ENCODE data around the gene SPAG7. TPM values are rescaled to one million over a fixed set of nuclear protein-coding genes. Genes with fewer than 3 reads are reported as not detected.

Gene SPAG7
- polyA plus RNA-seq, 6 donors from 2014 or later: 92.4 to 171 (median 104) TPM

DNA sequence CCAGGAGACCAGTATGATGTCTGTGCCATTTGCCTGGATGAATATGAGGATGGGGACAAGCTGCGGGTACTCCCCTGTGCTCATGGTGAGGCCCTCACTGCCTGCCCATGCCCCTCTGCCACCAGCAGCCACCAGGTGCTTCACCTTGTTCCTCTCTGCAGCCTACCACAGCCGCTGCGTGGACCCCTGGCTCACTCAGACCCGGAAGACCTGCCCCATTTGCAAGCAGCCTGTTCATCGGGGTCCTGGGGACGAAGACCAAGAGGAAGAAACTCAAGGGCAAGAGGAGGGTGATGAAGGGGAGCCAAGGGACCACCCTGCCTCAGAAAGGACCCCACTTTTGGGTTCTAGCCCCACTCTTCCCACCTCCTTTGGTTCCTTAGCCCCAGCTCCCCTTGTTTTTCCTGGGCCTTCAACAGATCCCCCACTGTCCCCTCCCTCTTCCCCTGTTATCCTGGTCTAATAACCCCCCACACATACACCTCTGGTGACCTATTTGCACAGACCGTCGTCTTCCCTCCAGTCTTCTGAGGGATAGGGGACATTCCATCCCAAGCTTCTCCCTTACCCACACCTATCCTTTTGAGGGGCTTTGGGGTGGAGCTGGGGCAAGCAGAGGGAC lies 23.0 kb downstream of the SPAG7 start:
- peak overlapping the region; percentile 67 to 98 (median 87) for H3K27ac Mint-ChIP-seq
- H3K27me3 Mint-ChIP-seq: no peaks in the 10 kb centered on the region
- H3K36me3 Mint-ChIP-seq: peaks cover 19 to 46% of the 10 kb centered on the region in 2 donors
- ATAC-seq (ENCODE audit: low read depth in 2 of 2) (no peak), DNase-seq (no peak)
- H3K4me1 Mint-ChIP-seq: peaks cover 67 to 72% (median 68%) of the 10 kb centered on the region in 3 donors
- peak overlapping the region; percentile 71 to 100 (median 98) for H3K4me3 Mint-ChIP-seq
- H3K9me3 Mint-ChIP-seq: no peaks in the 10 kb centered on the region

- Mint-ChIP-seq H3K27me3 (no peaks in the 10 kb centered on the region), H3K9me3 (no peaks in the 10 kb centered on the region), H3K4me1 (peaks cover 68 to 76% (median 71%) of the 10 kb centered on the region in 3 donors), H3K36me3 (peaks cover 19 to 46% of the 10 kb centered on the region in 2 donors), H3K27ac (peak overlapping the region in 5 of 6 donors; percentile 78 to 98 (median 88)), H3K4me3 (peak overlapping the region; percentile 71 to 100 (median 98))
- ATAC-seq (ENCODE audit: low read depth in 2 of 2) (no peak), DNase-seq (peak; percentile 49)
Observed at GRCh38 chr17:4944163-4944553, 23.5 kb downstream of the SPAG7 start.

- H3K36me3 Mint-ChIP-seq: peaks cover 19 to 46% of the 10 kb centered on the region in 2 donors
- H3K4me3 Mint-ChIP-seq: peak overlapping the region in 7 of 8 donors; percentile 22 to 100 (median 98)
- ATAC-seq (ENCODE audit: low read depth in 2 of 2) (no peak), DNase-seq (no peak)
- H3K27me3 Mint-ChIP-seq: no peaks in the 10 kb centered on the region
- peak overlapping the region in 4 of 6 donors; percentile 62 to 96 (median 73) for H3K27ac Mint-ChIP-seq
- H3K9me3 Mint-ChIP-seq: no peaks in the 10 kb centered on the region
- H3K4me1 Mint-ChIP-seq: peaks cover 73 to 86% (median 74%) of the 10 kb centered on the region in 3 donors
Observed at GRCh38 chr17:4942760-4943508, 24.7 kb downstream of the SPAG7 start.

DNA sequence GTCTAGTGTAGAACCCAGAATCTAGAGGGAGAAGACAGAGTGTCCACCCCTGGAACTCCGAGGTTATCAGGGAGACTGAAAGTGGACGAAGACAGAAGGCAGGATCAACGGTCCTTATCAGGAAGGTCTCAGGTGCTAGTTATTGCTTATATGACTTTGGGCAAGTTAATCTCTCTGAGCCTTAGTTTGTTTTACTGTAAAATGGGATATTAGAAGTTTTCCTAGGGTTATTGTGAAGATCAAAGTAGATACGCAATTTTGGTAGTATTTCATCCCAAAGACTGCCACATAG lies 26.4 kb downstream of the SPAG7 start:
- DNase-seq: no peak
- Mint-ChIP-seq H3K4me1 (peaks cover 64 to 83% (median 73%) of the 10 kb centered on the region in 3 donors), H3K27ac (peak overlapping the region in 4 of 6 donors; percentile 27 to 98 (median 97)), H3K9me3 (no peaks in the 10 kb centered on the region), H3K27me3 (no peaks in the 10 kb centered on the region), H3K36me3 (peaks cover 13 to 36% of the 10 kb centered on the region in 2 donors), H3K4me3 (peak overlapping the region; percentile 92 to 99 (median 99))
- ATAC-seq (ENCODE audit: low read depth in 2 of 2): no peak

DNA sequence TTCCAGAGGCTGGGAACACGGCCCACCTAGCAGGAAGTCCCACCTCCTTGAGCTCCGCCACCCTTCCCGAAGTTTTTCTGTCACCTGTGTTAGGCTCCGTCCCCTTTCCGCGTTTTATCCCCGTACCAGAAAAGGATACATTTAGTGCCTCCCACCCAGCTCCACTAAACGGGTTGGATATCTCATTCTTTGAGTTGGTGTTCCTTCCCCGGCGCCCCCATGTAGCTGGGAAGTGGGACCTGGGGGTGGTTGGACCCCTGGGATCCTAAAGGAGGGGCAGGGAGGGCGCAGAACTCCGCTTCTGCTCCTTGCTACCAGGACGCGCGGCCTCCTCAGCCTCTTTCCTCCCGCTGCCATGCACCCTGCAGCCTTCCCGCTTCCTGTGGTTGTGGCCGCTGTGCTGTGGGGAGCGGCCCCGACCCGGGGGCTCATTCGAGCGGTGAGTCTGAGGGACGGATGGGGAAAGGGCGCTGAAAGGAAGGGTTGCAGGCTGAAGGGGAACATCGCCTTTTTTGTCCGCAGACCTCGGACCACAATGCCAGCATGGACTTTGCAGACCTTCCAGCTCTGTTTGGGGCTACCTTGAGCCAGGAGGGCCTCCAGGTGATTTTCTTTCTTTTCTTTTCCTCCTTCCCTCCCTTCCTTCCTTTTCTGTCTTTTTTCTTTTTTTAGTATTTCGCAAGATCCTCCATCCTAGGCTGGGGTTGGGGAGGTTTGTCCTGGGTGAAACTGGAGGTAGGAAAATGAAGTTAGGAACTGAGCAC lies 26.9 kb downstream of the SPAG7 start:
- ATAC-seq (ENCODE audit: low read depth in 2 of 2): no peak
- H3K9me3 Mint-ChIP-seq: no peaks in the 10 kb centered on the region
- H3K27me3 Mint-ChIP-seq: no peaks in the 10 kb centered on the region
- H3K36me3 Mint-ChIP-seq: peaks cover 11 to 34% of the 10 kb centered on the region in 2 donors
- H3K4me3 Mint-ChIP-seq: peak overlapping the region; percentile 92 to 99 (median 99)
- H3K27ac Mint-ChIP-seq: peak overlapping the region; percentile 93 to 98 (median 96)
- no peak for DNase-seq
- H3K4me1 Mint-ChIP-seq: peaks cover 62 to 79% (median 75%) of the 10 kb centered on the region in 3 donors

DNA sequence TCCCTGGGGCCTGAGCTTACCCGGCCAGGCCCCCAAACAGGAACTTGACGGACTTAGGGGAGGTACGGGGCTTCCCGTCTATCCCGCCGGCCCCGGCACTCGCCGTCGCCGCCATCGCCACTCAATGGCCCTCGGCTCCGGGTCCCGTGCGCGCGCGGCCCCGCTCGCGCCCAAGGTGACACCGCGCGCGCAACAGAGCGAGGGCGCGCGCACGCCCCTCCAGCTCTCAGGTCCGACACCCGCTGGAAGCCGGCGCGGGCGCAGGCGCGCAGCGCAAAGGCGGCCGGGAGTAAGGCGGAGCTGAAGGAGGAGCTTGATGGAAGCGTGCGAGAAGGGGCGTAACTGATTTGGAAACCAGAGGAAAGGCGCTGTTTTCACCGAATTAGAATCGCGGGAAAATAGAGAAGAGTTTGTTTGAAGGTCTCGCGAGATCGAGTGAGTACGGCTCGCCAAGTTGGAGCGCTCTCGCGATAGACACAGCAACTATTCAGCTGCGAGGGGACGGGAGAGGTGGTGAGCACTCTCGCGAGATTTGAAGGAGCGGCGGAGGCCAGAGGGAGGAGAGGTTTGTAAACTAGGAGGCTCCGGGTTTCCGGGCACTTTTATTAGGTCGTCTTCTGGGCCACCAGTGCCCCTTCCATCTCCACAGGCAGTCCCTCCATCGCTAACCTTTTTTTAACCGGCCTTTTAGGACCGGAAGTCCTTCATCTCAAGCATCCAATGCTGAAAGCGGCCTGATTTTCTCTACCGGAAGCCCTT lies 27.6 kb downstream of the SPAG7 start, which contains the start of the genes RNF167 and SLC25A11:
Gene RNF167 (plus strand): TSS at position 473 of the 759 bp plus-strand sequence. CDS start 642 bp downstream, outside the sequence.
Gene SLC25A11 (minus strand): TSS at position 251 of the 759 bp plus-strand sequence. CDS start 136 bp downstream, at position 115.
- Mint-ChIP-seq H3K27ac (peak within 1 kb of the TSS; percentile 93 to 98 (median 96)), H3K4me3 (peak within 1 kb of the TSS; percentile 92 to 99 (median 99)), H3K36me3 (peaks cover 5 to 26% of the 10 kb centered on the region in 2 donors), H3K27me3 (no peaks in the 10 kb centered on the region), H3K4me1 (peaks cover 54 to 71% (median 69%) of the 10 kb centered on the region in 3 donors), H3K9me3 (no peaks in the 10 kb centered on the region)
- peak; percentile 96 for DNase-seq
- ATAC-seq (ENCODE audit: low read depth in 2 of 2): peak; percentile 86

- ATAC-seq (ENCODE audit: low read depth in 2 of 2) (peak; percentile 1), DNase-seq (no peak)
- peaks cover 5 to 25% of the 10 kb centered on the region in 2 donors for H3K36me3 Mint-ChIP-seq
- H3K27me3 Mint-ChIP-seq: peaks cover under 1 to 2% (median 2%) of the 10 kb centered on the region in 3 donors
- peaks cover 51 to 69% (median 66%) of the 10 kb centered on the region in 3 donors for H3K4me1 Mint-ChIP-seq
- no peaks in the 10 kb centered on the region for H3K9me3 Mint-ChIP-seq
- H3K27ac Mint-ChIP-seq: peak overlapping the region in 2 of 6 donors; percentile 96 to 98
- peak overlapping the region; percentile 92 to 99 (median 99) for H3K4me3 Mint-ChIP-seq
Observed at GRCh38 chr17:4939546-4939795, 28.1 kb downstream of the SPAG7 start.

DNA sequence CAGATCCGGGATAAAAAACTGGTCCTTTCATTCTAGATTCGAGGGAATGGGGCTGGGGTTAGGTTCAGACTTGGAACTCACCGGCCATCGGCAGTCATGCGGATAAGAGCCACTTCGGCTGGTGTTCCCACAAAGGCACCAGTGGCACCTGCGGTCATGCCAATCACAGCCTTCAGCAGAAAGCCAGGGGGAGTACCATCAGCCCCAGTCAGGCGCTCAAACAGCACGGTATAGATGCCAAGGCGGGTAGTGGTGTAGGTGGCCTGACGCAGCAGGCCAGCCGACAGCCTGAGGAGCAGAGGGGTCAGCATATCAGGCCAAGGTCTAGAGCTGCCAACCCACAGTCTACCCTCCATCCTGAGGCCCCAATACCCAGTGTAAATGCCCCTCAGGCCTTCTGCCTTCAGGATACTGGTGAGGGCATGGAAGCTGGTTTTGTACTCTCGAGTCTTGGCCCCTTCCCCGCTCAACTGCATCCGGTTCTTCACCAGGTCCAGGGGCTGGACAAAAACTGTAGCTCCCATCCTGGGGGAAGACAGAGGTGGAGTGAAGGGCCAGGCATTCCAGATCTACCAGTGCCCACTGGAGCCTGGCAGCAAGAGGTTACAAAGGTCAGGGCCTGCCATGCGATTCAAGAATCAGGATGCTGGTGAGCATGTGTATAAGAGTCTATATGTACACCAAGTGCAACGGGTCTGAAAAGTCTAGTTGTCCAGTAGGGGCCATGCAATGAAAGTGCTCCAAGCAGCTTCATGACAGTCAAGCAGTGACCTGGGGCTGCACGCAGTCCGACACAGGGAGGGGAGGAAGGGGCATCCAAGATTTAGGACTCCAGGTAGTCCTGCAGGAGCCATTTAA lies 28.7 kb downstream of the SPAG7 start:
- peak overlapping the region; percentile 92 to 99 (median 99) for H3K4me3 Mint-ChIP-seq
- no peaks in the 10 kb centered on the region for H3K9me3 Mint-ChIP-seq
- ATAC-seq (ENCODE audit: low read depth in 2 of 2) (no peak), DNase-seq (no peak)
- H3K27me3 Mint-ChIP-seq: peaks cover 6 to 8% (median 7%) of the 10 kb centered on the region in 3 donors
- H3K4me1 Mint-ChIP-seq: peaks cover 51 to 69% (median 66%) of the 10 kb centered on the region in 3 donors
- H3K36me3 Mint-ChIP-seq: peaks cover 5 to 20% of the 10 kb centered on the region in 2 donors
- H3K27ac Mint-ChIP-seq: peak overlapping the region; percentile 26 to 98 (median 56)

DNA sequence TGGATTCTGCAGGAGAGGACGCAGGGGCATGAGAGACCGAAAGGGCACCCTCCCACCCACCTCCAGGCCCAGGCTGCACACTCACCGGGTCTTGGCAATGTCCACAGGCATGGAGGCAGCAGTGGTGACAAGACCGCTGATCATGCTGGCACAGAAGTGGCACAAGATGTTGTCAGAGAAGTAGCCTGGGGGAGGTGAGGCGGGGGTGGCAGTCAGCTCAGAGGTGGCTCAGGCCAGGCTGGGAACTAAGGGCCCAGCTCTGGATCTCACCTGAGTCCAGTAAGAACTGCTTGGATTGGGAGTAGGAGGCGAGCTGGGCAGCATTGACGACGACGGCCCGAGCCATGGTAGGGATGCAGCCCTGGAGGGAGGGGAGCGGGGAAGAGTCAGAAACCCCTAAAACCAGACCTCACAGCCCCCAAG lies 29.5 kb downstream of the SPAG7 start:
- Mint-ChIP-seq H3K27ac (peak overlapping the region in 2 of 6 donors; percentile 47 to 67), H3K9me3 (no peaks in the 10 kb centered on the region), H3K4me3 (peak overlapping the region; percentile 66 to 99 (median 98)), H3K36me3 (peaks cover 5 to 17% of the 10 kb centered on the region in 2 donors), H3K4me1 (peaks cover 54 to 69% (median 68%) of the 10 kb centered on the region in 3 donors), H3K27me3 (peaks cover 11 to 15% (median 15%) of the 10 kb centered on the region in 3 donors)
- ATAC-seq (ENCODE audit: low read depth in 2 of 2) (no peak), DNase-seq (no peak)

- peaks cover 12 to 21% (median 19%) of the 10 kb centered on the region in 3 donors for H3K27me3 Mint-ChIP-seq
- peaks cover 54 to 66% (median 64%) of the 10 kb centered on the region in 3 donors for H3K4me1 Mint-ChIP-seq
- no peak for ATAC-seq (ENCODE audit: low read depth in 2 of 2)
- H3K36me3 Mint-ChIP-seq: peaks cover 5 to 12% of the 10 kb centered on the region in 2 donors
- H3K4me3 Mint-ChIP-seq: peak overlapping the region in 6 of 8 donors; percentile 8 to 99 (median 98)
- peak overlapping the region in 2 of 6 donors; percentile 22 to 58 for H3K27ac Mint-ChIP-seq
- DNase-seq: no peak
- H3K9me3 Mint-ChIP-seq: no peaks in the 10 kb centered on the region
Observed at GRCh38 chr17:4937553-4937952, 30.1 kb downstream of the SPAG7 start.

DNA sequence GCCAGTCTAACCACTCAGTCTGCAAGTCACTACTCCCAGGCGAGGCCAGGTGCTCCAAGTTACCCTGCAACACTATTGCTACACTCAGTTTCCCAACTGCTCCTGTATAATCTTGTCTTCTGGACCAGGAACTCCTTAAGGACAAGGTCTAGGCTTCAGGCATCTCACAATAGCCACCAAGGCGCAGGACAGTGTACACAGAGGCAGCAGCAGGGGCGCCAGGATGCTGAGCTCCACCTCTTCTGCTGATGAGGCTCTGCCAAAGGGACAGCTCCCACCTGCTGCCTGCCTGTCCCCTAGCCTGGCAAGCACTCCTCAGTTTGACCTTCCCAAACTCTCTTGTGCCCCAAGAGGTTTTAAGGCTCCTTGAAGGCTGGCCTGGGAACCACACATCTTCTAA lies 31.2 kb downstream of the SPAG7 start:
- Mint-ChIP-seq H3K9me3 (no peaks in the 10 kb centered on the region), H3K4me3 (peak overlapping the region in 2 of 8 donors; percentile 9 to 35), H3K27ac (peak overlapping the region in 2 of 6 donors; percentile 14 to 28), H3K27me3 (peaks cover 12 to 30% (median 30%) of the 10 kb centered on the region in 3 donors), H3K36me3 (peaks cover 5% of the 10 kb centered on the region in 2 donors), H3K4me1 (peaks cover 52 to 64% (median 61%) of the 10 kb centered on the region in 3 donors)
- no peak for DNase-seq
- ATAC-seq (ENCODE audit: low read depth in 2 of 2): no peak

- Mint-ChIP-seq H3K4me1 (peaks cover 50 to 63% (median 61%) of the 10 kb centered on the region in 3 donors), H3K4me3 (no peak overlapping the region), H3K9me3 (no peaks in the 10 kb centered on the region), H3K27ac (peak overlapping the region in 1 of 6 donors; percentile 52), H3K36me3 (peaks cover 11 to 12% of the 10 kb centered on the region in 2 donors), H3K27me3 (peaks cover 15 to 36% (median 33%) of the 10 kb centered on the region in 3 donors)
- ATAC-seq (ENCODE audit: low read depth in 2 of 2) (no peak), DNase-seq (no peak)
Observed at GRCh38 chr17:4935650-4936049, 32.0 kb downstream of the SPAG7 start.
